ENCODE measurements around the gene ABCA2. TPM values are rescaled to one million over a fixed set of nuclear protein-coding genes. Genes with fewer than 3 reads are reported as not detected.

The ABCA2 gene
- total and polyA plus RNA-seq, 3 donors from 2014 or later: 33.6 to 65.5 (median 56.0) TPM

DNA sequence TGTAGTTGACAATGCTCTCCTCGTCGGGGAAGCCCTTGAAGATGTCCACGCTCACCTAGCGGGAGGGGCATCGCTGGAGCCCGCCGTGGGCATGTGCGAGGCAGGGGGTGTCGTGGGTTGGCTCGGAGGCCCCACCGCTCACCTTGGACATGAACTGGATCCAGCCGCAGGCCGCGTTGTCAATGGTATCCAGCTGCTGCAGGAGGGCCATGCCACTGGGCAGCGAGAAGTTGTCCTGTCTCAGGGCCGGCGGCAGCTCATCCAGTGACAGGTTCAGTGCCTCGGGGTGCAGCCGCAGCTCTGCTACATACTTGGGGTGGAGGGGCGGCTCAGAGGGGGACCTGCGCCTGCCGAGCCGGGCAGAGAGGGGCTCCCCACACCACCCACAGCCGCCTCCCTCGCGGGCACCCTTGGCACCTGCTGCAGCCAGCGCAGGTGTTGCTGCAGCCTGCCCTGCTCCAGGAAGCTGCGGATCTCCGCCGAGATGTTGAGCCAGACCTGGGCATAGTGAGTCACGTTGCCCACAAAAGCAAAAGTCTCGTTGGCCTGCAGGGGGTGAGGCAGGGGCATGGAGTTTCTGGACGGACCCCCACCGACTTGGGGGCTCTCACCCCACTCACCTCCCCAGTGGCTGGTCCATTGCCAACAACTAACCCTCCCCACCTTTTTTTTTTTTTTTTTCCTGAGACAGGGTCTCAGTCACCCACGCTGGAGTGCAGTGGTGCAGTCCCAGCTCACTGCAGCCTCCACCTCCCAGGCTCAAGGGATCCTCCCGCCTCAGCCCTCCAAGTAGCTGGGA, 9.1 kb downstream of the ABCA2 start:
- Histone ChIP-seq H3K9me3 (no peaks in the 10 kb centered on the region), H3K4me1 (no peaks in the 10 kb centered on the region), H3K4me3 (no peak overlapping the region), H3K36me3 (ENCODE audit: low read depth, missing control alignments) (no peaks in the 10 kb centered on the region), H3K27ac (no peak overlapping the region), H3K27me3 (no peaks in the 10 kb centered on the region)
- intact Hi-C loops (cut with DNase I; ENCODE audit: low total_unique reads): no loop called here
- TF ChIP-seq POLR2A (IDR thresholded peaks at IDR 0.05): no peak
- TF ChIP-seq, protein P1, sequence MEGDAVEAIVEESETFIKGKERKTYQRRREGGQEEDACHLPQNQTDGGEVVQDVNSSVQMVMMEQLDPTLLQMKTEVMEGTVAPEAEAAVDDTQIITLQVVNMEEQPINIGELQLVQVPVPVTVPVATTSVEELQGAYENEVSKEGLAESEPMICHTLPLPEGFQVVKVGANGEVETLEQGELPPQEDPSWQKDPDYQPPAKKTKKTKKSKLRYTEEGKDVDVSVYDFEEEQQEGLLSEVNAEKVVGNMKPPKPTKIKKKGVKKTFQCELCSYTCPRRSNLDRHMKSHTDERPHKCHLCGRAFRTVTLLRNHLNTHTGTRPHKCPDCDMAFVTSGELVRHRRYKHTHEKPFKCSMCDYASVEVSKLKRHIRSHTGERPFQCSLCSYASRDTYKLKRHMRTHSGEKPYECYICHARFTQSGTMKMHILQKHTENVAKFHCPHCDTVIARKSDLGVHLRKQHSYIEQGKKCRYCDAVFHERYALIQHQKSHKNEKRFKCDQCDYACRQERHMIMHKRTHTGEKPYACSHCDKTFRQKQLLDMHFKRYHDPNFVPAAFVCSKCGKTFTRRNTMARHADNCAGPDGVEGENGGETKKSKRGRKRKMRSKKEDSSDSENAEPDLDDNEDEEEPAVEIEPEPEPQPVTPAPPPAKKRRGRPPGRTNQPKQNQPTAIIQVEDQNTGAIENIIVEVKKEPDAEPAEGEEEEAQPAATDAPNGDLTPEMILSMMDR (IDR thresholded peaks at IDR 0.05): no peak
- DNase-seq: no peak
- 95% methylated on average over 20 to 36 of the region's 36 CpGs for WGBS, 2 donors

DNA sequence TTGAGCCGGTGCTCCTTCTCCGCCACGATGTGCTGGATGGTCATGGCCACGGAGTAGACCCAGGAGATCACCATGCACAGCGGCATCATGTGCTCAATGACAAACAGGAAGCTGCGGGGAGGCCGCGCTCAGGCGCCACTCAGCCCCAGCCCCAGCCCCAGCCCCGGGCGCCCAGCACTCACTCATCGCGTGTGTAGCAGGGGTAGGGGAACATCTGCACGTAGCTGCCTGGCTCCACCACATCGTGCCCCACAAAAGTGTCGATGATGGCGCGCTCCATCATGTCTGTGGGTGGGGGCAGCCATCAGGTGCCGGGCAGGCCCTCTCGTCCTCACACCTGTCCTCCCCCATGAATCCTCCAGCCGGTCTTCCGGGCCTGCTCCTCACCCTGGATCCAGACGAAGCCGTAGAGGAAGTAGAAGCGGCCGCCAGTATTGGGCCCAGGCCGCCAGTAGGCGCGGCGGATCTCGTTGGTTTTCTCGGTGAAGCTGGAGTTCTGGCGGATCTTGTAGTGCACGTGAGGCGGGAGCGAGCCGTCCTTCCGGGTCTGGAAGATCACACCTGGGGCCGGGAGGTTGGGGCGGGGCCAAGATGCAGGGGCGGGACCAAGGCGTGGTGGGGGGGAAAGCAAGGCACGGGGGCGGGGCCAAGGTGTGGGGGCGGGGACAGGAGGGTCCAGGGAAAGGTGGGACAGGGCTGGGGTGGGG, 10.1 kb downstream of the ABCA2 start:
- 69 to 75% methylated on average over 28 to 40 of the region's 45 CpGs for WGBS, 2 donors
- no peak overlapping the region for H3K27ac ChIP-seq
- H3K4me3 ChIP-seq: no peak overlapping the region
- H3K9me3 ChIP-seq: no peaks in the 10 kb centered on the region
- H3K4me1 ChIP-seq: no peaks in the 10 kb centered on the region
- intact Hi-C loops (cut with DNase I; ENCODE audit: low total_unique reads): no loop called here
- no peaks in the 10 kb centered on the region for H3K36me3 ChIP-seq (ENCODE audit: low read depth, missing control alignments)
- no peaks in the 10 kb centered on the region for H3K27me3 ChIP-seq
- TF ChIP-seq POLR2A (IDR thresholded peaks at IDR 0.05): no peak
- TF ChIP-seq, protein P1 (IDR thresholded peaks at IDR 0.05): no peak
- DNase-seq: no peak

DNA sequence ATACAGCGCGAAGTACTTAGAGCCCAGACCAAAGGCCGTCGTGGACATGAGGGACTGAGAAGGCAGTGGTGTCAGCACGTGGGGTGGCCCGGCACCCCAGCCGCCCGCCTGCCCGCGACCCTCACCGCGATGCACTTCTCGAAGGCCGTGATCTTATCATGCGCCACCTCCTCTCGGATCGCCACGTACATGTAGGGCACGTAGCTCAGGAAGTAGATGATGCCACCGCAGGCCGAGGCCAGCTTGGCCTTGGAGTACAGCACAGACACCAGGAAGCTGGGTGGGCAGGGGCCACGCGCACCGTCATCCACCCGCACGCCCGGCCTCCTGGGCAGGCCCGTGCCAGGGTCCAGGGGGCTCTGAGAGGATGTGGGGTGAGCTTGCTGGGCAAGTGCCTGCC, 11.0 kb downstream of the ABCA2 start:
- TF ChIP-seq, protein P1 (IDR thresholded peaks at IDR 0.05): no peak
- TF ChIP-seq POLR2A (IDR thresholded peaks at IDR 0.05): no peak
- no peak overlapping the region for H3K27ac ChIP-seq
- intact Hi-C loops (cut with DNase I; ENCODE audit: low total_unique reads): no loop called here
- no peak for DNase-seq
- H3K36me3 ChIP-seq (ENCODE audit: low read depth, missing control alignments): no peaks in the 10 kb centered on the region
- no peaks in the 10 kb centered on the region for H3K27me3 ChIP-seq
- no peaks in the 10 kb centered on the region for H3K4me1 ChIP-seq
- H3K4me3 ChIP-seq: no peak overlapping the region
- 93 to 94% methylated on average over 23 to 28 of the region's 28 CpGs for WGBS, 2 donors
- H3K9me3 ChIP-seq: no peaks in the 10 kb centered on the region

DNA sequence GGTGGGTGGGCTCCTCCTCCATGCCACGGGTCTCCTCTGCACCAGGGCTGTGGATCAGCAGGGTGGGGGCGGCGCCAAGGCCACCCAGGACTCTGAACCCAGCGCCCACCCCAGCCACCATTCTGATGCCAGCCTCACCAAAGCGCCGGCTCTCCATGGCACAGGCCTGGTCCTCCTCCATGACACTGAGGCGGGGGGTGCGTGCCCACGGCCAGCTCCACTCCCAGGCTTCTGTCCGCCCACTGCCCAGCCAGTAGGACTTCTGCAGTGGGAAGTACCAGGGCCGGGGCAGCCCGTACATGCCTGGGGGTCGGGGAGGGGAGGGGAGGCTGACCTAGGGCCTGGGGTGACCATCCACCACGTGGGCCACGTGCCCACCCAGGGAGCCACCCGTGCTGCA, 11.6 kb downstream of the ABCA2 start:
- no peaks in the 10 kb centered on the region for H3K4me1 ChIP-seq
- H3K9me3 ChIP-seq: no peaks in the 10 kb centered on the region
- no peak overlapping the region for H3K4me3 ChIP-seq
- intact Hi-C loops (cut with DNase I; ENCODE audit: low total_unique reads): no loop called here
- H3K27me3 ChIP-seq: no peaks in the 10 kb centered on the region
- DNase-seq: no peak
- no peaks in the 10 kb centered on the region for H3K36me3 ChIP-seq (ENCODE audit: low read depth, missing control alignments)
- 93 to 100% methylated on average over 2 to 15 of the region's 16 CpGs for WGBS, 2 donors
- H3K27ac ChIP-seq: no peak overlapping the region
- no peak for TF ChIP-seq POLR2A (IDR thresholded peaks at IDR 0.05)
- TF ChIP-seq, protein P1 (IDR thresholded peaks at IDR 0.05): no peak
